H1 (cell line): ENCODE measurements around the gene C1RL. TPM values are rescaled to one million over a fixed set of nuclear protein-coding genes. Genes with fewer than 3 reads are reported as not detected.

ENCODE experiments used
- GABPA ChIP-seq: IDR thresholded peaks from 2 replicates; pipeline ENCODE4 v1.6.1; 2011; ENCODE audit warnings: mild to moderate bottlenecking, low read length, moderate library complexity, borderline replicate concordance; ENCODE audit not compliant: insufficient read depth
- HDAC6 ChIP-seq: IDR thresholded peaks from one replicate; pipeline ENCODE4 v1.7.1; 2012; ENCODE audit warnings: low read depth, mild to moderate bottlenecking, inconsistent platforms, low read length, moderate library complexity
- SAP30 ChIP-seq: fragments of 300-600 bp; sonication (generic); IDR thresholded peaks from 2 replicates; pipeline ENCODE4 v1.7.1; 2012; ENCODE audit warnings: low read length, moderate library complexity, mild to moderate bottlenecking, inconsistent platforms; ENCODE audit not compliant: insufficient read depth, insufficient replicate concordance
- polyA plus RNA-seq, 7 experiments: library from polyadenylated mRNA; depleted of rRNA in 3 of 7; stranded (reverse) in 5 of 7; unstranded in 2 of 7; fragments of >200 nt in 5 of 7; fragments of 200-250 nt in 2 of 7; gene quantifications; 1 replicate in 5 of 7; 2 replicates in 1 of 7; 4 replicates in 1 of 7; pipeline versions ENCODE4 v1.2.1 to v1.2.3, GENCODE V29; 2011 to 2013; ENCODE audit warnings: missing spikeins in 2 of 7, mixed read lengths in 2 of 7
- total RNA-seq: library from RNA; stranded (reverse); fragmentation: NEBNext Ultra II Directional; extraction: Animal tissue kit (Norgen Biotek cat#: 25700); gene quantifications from 2 replicates; pipeline ENCODE4 v1.2.1, GENCODE V29; 2021
- TF ChIP-seq, protein P1 (sequence below): IDR thresholded peaks from 2 replicates; pipeline ENCODE4 v1.6.1; 2011; ENCODE audit warnings: low read length, improper control_type of control experiment

The C1RL gene
- total and polyA plus RNA-seq, 2 of the 8 experiments (the other 6 are each of a cell fraction or from before 2014, with no cell fraction given), result 11.4 to 15.5 TPM

DNA sequence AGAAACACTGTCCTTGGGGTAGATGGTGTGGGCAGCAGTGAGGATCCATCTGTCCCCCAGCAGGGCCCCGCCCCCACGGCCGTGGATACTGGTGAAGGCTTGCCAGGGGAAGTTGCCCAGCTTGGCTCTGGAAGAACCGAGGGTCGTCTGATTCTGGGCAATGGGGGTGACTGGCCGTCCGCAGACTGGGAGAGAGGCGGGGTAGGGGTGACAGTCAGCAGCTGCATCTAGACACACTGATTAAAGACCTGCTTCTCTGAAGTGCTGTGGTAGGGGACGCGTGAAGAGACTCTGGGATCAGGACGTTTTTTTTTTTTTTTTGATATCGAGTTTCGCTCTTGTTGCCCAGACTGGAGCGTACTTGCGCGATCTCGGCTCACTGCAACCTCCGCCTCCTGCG, 12.0 kb downstream of the C1RL start (continued):
- TF ChIP-seq, protein P1, sequence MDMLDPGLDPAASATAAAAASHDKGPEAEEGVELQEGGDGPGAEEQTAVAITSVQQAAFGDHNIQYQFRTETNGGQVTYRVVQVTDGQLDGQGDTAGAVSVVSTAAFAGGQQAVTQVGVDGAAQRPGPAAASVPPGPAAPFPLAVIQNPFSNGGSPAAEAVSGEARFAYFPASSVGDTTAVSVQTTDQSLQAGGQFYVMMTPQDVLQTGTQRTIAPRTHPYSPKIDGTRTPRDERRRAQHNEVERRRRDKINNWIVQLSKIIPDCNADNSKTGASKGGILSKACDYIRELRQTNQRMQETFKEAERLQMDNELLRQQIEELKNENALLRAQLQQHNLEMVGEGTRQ, result no peak
- no peak for TF ChIP-seq GABPA
- no peak for TF ChIP-seq SAP30
- no peak for TF ChIP-seq HDAC6
- TF ChIP-seq, all 59 proteins: peak for 0
